ENCODE results near the gene GTF2I. TPM values are rescaled to one million over a fixed set of nuclear protein-coding genes. Genes with fewer than 3 reads are reported as not detected.
"Not testable (repeated sequence)": the region's sequence is repeated elsewhere in the genome, so short reads cannot be mapped to it uniquely, and the experiment has no call there.

Gene GTF2I
- total RNA-seq, 1 donor from 2014 or later = 112 TPM

GRCh38 chr7:74788369-74789150 lies 131.0 kb downstream of the GTF2I start:
- peak overlapping the region in 1 of 2 donors; percentile 51 for H3K4me3 ChIP-seq
- DNase-seq (ENCODE audit: low spot score in 2 of 2) = peak; percentile 84 to 98
- H3K9me3 ChIP-seq; H3K27me3 ChIP-seq; intact Hi-C loops (cut with DNase I); H3K36me3 ChIP-seq; H3K4me1 ChIP-seq; H3K27ac ChIP-seq: not testable (repeated sequence)

GRCh38 chr7:74789200-74789736 lies 131.8 kb downstream of the GTF2I start:
- intact Hi-C loops (cut with DNase I); H3K36me3 ChIP-seq; H3K27ac ChIP-seq; H3K27me3 ChIP-seq; H3K9me3 ChIP-seq; H3K4me3 ChIP-seq; DNase-seq (ENCODE audit: low spot score in 2 of 2); H3K4me1 ChIP-seq: not testable (repeated sequence)

- H3K27ac ChIP-seq; DNase-seq (ENCODE audit: low spot score in 2 of 2); H3K9me3 ChIP-seq; intact Hi-C loops (cut with DNase I); H3K36me3 ChIP-seq; H3K27me3 ChIP-seq; H3K4me1 ChIP-seq; H3K4me3 ChIP-seq: not testable (repeated sequence)
Measured at GRCh38 chr7:74797848-74798622, 140.5 kb downstream of the GTF2I start.

- intact Hi-C loops (cut with DNase I); H3K27ac ChIP-seq; DNase-seq (ENCODE audit: low spot score in 2 of 2); H3K4me1 ChIP-seq; H3K27me3 ChIP-seq; H3K4me3 ChIP-seq; H3K36me3 ChIP-seq; H3K9me3 ChIP-seq: not testable (repeated sequence)
Measured at GRCh38 chr7:74798644-74799043, 141.1 kb downstream of the GTF2I start.

Other genes with a start within 250 kb of the GTF2I start
- 7.5 TPM for gene GTF2IRD1, start 203.8 kb upstream of the GTF2I start, total RNA-seq
- 4.0 TPM for gene NCF1, start 116.3 kb downstream of the GTF2I start, total RNA-seq
- gene GTF2IRD2, start 193.9 kb downstream of the GTF2I start, total RNA-seq = 0.32 TPM